H1 (cell line): ENCODE measurements around the gene PHOSPHO2. TPM values are rescaled to one million over a fixed set of nuclear protein-coding genes. Genes with fewer than 3 reads are reported as not detected.

ENCODE experiments used
- RNF2 ChIP-seq: fragments of 200-900, 300-1000 bp; sonication (generic); IDR thresholded peaks from 2 replicates; pipeline ENCODE4 v1.7.1; 2016; ENCODE audit warnings: borderline replicate concordance, low read depth, mild to moderate bottlenecking, antibody characterized with exemption, low read length; ENCODE audit not compliant: poor library complexity, severe bottlenecking; ENCODE audit errors: missing control alignments
- SUZ12 ChIP-seq: fragments of 200-600 bp; sonication (generic); IDR thresholded peaks from 2 replicates; pipeline ENCODE4 v1.6.1; 2012; ENCODE audit warnings: mild to moderate bottlenecking, inconsistent platforms, low read length, moderate library complexity, mixed read lengths
- TCF12 ChIP-seq: IDR thresholded peaks from 2 replicates; pipeline ENCODE4 v1.6.1; 2011; ENCODE audit warnings: low read depth, mild to moderate bottlenecking, low read length
- TEAD4 ChIP-seq: IDR thresholded peaks from 2 replicates; pipeline ENCODE4 v1.6.1; 2012; ENCODE audit warnings: low read depth, low read length, inconsistent platforms, mixed read lengths
- YY1 ChIP-seq: IDR thresholded peaks from 2 replicates; pipeline ENCODE4 v1.6.1; 2011; ENCODE audit warnings: low read depth, mild to moderate bottlenecking, low read length
- ZNF274 ChIP-seq: IDR thresholded peaks from 2 replicates; pipeline ENCODE4 v1.7.0; 2012; ENCODE audit warnings: low read length, borderline replicate concordance; ENCODE audit errors: extremely low read depth
- polyA plus RNA-seq, 7 experiments: library from polyadenylated mRNA; depleted of rRNA in 3 of 7; stranded (reverse) in 5 of 7; unstranded in 2 of 7; fragments of >200 nt in 5 of 7; fragments of 200-250 nt in 2 of 7; gene quantifications; 1 replicate in 5 of 7; 2 replicates in 1 of 7; 4 replicates in 1 of 7; pipeline versions ENCODE4 v1.2.1 to v1.2.3, GENCODE V29; 2011 to 2013; ENCODE audit warnings: missing spikeins in 2 of 7, mixed read lengths in 2 of 7
- total RNA-seq: library from RNA; stranded (reverse); fragmentation: NEBNext Ultra II Directional; extraction: Animal tissue kit (Norgen Biotek cat#: 25700); gene quantifications from 2 replicates; pipeline ENCODE4 v1.2.1, GENCODE V29; 2021

Gene PHOSPHO2
- total and polyA plus RNA-seq, 2 of the 8 experiments (the other 6 are each of a cell fraction or from before 2014, with no cell fraction given), result 2.4 to 8.5 TPM

DNA sequence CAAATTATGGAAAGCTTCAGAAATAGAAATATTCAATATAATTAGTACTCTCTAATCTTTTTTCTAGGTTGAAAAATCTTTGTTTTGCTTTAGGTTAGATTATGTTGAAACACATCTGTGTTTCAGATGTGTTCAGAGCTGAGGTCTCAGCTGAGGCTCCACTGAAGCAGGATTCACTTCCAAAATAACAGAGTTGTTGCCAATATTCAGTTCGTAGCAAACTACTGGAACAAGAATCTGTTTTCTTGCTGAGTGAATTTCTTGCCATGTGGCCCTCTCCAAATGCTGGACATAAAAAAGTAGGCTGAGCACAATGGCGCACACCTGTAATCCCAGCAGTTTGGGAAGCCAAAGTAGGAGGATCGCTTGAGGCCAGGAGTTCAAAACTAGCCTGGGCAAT lies 8.7 kb downstream of the PHOSPHO2 start (continued):
- TF ChIP-seq RNF2, result no peak
- TF ChIP-seq YY1, result no peak
- no peak for TF ChIP-seq TCF12
- TF ChIP-seq SUZ12, result no peak
- TF ChIP-seq ZNF274, result no peak
- no peak for TF ChIP-seq TEAD4
